Heart left ventricle (tissue), 13 donors: ENCODE results near the gene RELL1.

ENCODE experiments used
- CTCF ChIP-seq, 12 donors: fragments of 200-600 bp; sonication (generic) in 4 of 12; IDR thresholded peaks; one replicate each; pipeline versions ENCODE4 v1.5.0 to v1.8.0; 2018 to 2022; ENCODE audit warnings: antibody characterized with exemption in 12 of 12, mild to moderate bottlenecking in 5 of 12
- POLR2A ChIP-seq, 2 donors: fragments of 450-650 bp; IDR thresholded peaks; one replicate each; pipeline ENCODE4 v1.6.1; 2017; ENCODE audit warnings: antibody characterized with exemption in 2 of 2, mild to moderate bottlenecking in 2 of 2, moderate library complexity in 2 of 2
- donor health status: ischemic (EF 13 %, LVEDD 7.1; RV severe dilation, severe dysfunction).
- donor health status: DM: no; HTN: yes; CAD: no.
- donor health status: DM: no; HTN: no; CAD: no.
- donor health status: ischemic (EF 25% LVEDD 6.9; RV normal size, moderate dysfunction).
- donor health status: ischemic (EF 25% LVEDD 5.7; RV mildly dilated, moderate dysfunction).
- donor health status: ischemic (EF 35%, LVEDD 5.7; RV mildly dilated, moderate dysfunction).
- donor health status: nonischemic (EF 11% LVEDD 7.7; RV severe dilation, severe dysfunction).
- donor health status: DM: yes; HTN: yes; CAD: no.
- donor health status: PGD.
- donor health status: ischemic (EF 29% LVEDD 5.4; RV normal size, mild dysfunction).
- donor health status: nonischemic (EF 23%, LVEDD 6.1; RV moderate dilation, normal function).

GRCh38 chr4:37584071-37584470 lies 102.1 kb downstream of the RELL1 start:
- TF ChIP-seq CTCF (IDR thresholded peaks at IDR 0.05) (no peak), POLR2A (IDR thresholded peaks at IDR 0.05) (no peak)
